BE2C (cell line): ENCODE data around the gene MID1.

Experiments
- DNase-seq: peaks from one replicate; pipeline ENCODE4 v3.0.0-alpha.2; 2020
- H3K27me3 ChIP-seq: fragments of 250-450 bp; sonication (Bioruptor Pico); 2 replicates; pipeline ENCODE4 v1.5.1; 2020; ENCODE audit warnings: mild to moderate bottlenecking
- H3K36me3 ChIP-seq: fragments of 250-450 bp; sonication (Bioruptor Pico); 2 replicates; pipeline ENCODE4 v1.5.1; 2020; ENCODE audit warnings: mild to moderate bottlenecking
- H3K4me1 ChIP-seq: fragments of 250-450 bp; sonication (Bioruptor Pico); 2 replicates; pipeline ENCODE4 v1.5.1; 2020
- H3K4me3 ChIP-seq: 2 replicates; pipeline ENCODE4 v1.5.1; 2011; ENCODE audit warnings: low read depth, low read length
- H3K9me3 ChIP-seq: fragments of 250-450 bp; sonication (Bioruptor Pico); 2 replicates; pipeline ENCODE4 v1.5.1; 2020
- CTCF ChIP-seq: IDR thresholded peaks from 2 replicates; pipeline ENCODE4 v1.5.1; 2012; ENCODE audit warnings: mild to moderate bottlenecking, low read depth, low read length

Gene MID1

GRCh38 chrX:10505726-10506125, 114.7 kb downstream of the MID1 start:
- DNase-seq = no peak
- TF ChIP-seq CTCF = no peak
- no peaks in the 10 kb centered on the region for H3K9me3 ChIP-seq
- no peaks in the 10 kb centered on the region for H3K4me1 ChIP-seq
- H3K4me3 ChIP-seq = no peak overlapping the region
- H3K36me3 ChIP-seq = no peaks in the 10 kb centered on the region
- no peaks in the 10 kb centered on the region for H3K27me3 ChIP-seq

- TF ChIP-seq CTCF = no peak
Observed at GRCh38 chrX:10502961-10503360, 117.4 kb downstream of the MID1 start.

GRCh38 chrX:10501611-10502010, 118.8 kb downstream of the MID1 start:
- TF ChIP-seq CTCF = no peak
- no peak for DNase-seq
- H3K36me3 ChIP-seq = no peaks in the 10 kb centered on the region

More at GRCh38 chrX:10502961-10503360, 117.4 kb downstream of the MID1 start:
- Histone ChIP-seq H3K9me3 (no peaks in the 10 kb centered on the region), H3K27me3 (no peaks in the 10 kb centered on the region), H3K36me3 (no peaks in the 10 kb centered on the region), H3K4me3 (no peak overlapping the region), H3K4me1 (no peaks in the 10 kb centered on the region)
- DNase-seq = no peak

GRCh38 chrX:10496345-10496965, 123.9 kb downstream of the MID1 start:
- no peak for TF ChIP-seq CTCF
- Histone ChIP-seq H3K9me3 (no peaks in the 10 kb centered on the region), H3K4me1 (peaks cover 12% of the 10 kb centered on the region), H3K36me3 (no peaks in the 10 kb centered on the region), H3K27me3 (no peaks in the 10 kb centered on the region), H3K4me3 (no peak overlapping the region)
- peak; percentile 12 for DNase-seq

More at GRCh38 chrX:10501611-10502010, 118.8 kb downstream of the MID1 start:
- no peaks in the 10 kb centered on the region for H3K9me3 ChIP-seq
- peaks cover 2% of the 10 kb centered on the region; the same call in 1 of the 2 replicates for H3K4me1 ChIP-seq
- H3K4me3 ChIP-seq = no peak overlapping the region
- no peaks in the 10 kb centered on the region for H3K27me3 ChIP-seq

GRCh38 chrX:10495677-10496076, 124.7 kb downstream of the MID1 start:
- no peak for TF ChIP-seq CTCF

GRCh38 chrX:10492250-10492649, 128.1 kb downstream of the MID1 start:
- no peak for DNase-seq
- H3K9me3 ChIP-seq = no peaks in the 10 kb centered on the region
- no peaks in the 10 kb centered on the region for H3K36me3 ChIP-seq
- no peak overlapping the region for H3K4me3 ChIP-seq
- H3K27me3 ChIP-seq = no peaks in the 10 kb centered on the region
- TF ChIP-seq CTCF = no peak
- peaks cover 12% of the 10 kb centered on the region for H3K4me1 ChIP-seq

More at GRCh38 chrX:10495677-10496076, 124.7 kb downstream of the MID1 start:
- Histone ChIP-seq H3K36me3 (no peaks in the 10 kb centered on the region), H3K9me3 (no peaks in the 10 kb centered on the region), H3K4me3 (no peak overlapping the region), H3K4me1 (peaks cover 12% of the 10 kb centered on the region), H3K27me3 (no peaks in the 10 kb centered on the region)
- DNase-seq = no peak
